ENCODE data around the gene KIAA0513.
A peak's percentile ranks its signal among the peaks of the same experiment; 100 is the strongest.
"Not testable (repeated sequence)": the region's sequence is repeated elsewhere in the genome, so short reads cannot be mapped to it uniquely, and the experiment has no call there.

Gene KIAA0513

DNA sequence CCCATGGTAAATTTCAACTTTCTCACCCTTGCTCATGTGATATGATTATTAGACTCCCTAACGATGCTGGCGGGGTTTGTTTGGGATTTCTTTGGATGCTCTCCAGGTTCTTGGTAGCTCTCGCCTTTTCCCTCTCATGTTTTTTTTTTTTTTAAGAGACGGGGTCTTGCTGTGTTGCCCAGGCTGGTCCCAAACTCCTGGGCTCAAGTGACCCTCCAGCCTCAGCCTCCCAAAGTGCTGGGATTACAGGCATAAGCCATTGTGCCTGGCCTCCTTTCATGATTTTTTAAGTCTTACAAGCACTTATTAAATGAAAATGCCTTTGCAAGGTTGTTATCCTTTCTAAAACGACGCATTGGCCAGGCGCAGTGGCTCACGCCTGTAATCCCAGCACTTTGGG, 24.1 kb downstream of the KIAA0513 start:
- no peak for DNase-seq

- no peak for DNase-seq
Measured at GRCh38 chr16:85052536-85052935, 24.9 kb downstream of the KIAA0513 start.

DNA sequence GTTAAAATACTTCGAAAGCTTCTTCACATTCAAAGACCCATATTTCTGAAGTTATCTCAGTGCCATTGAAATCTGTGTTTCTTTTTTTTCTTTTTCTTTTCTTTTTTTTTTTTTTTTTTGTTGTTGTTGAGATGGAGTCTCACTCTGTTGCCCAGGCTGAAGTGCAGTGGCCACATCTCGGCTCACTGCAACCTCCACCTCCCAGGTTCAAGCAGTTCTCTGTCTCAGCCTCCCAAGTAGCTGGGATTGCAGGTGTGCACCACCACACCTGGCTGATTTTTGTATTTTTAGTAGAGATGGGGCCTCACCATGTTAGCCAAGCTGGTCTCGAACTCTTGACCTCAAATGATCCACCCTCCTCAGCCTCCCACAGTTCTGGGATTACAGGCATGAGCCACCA, 26.7 kb downstream of the KIAA0513 start:
- DNase-seq, result not testable (repeated sequence)

DNA sequence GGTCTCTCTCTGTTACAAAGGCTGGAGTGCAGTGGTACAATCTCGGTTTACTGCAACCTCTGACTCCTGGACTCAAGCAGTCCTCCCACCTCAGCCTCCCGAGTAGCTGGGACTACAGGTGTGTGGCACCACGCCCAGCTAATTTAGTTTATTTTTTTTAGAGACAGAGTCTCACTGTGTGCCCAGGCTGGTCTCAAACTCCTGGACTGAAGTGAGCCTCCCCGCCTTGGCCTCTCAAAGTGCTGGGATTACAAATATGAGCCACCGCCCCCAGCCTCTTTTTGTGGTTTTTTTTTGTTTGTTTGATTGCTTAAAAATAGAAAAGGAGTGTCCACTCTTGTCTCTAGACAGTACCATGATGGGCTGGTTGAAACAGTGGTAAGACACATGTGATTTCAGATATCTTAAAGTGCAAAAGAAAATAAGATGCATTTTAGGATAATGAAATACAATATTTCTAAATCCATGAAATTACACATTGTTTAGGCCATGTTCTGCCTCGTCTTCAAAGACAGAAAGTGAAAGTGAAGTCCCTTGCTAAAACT, 27.4 kb downstream of the KIAA0513 start:
- no peak for DNase-seq

GRCh38 chr16:85055493-85056210, 28.1 kb downstream of the KIAA0513 start:
- DNase-seq, result peak; percentile 69

- DNase-seq, result peak; percentile 39
Measured at GRCh38 chr16:85056211-85056748, 28.7 kb downstream of the KIAA0513 start.

- DNase-seq, result no peak
Measured at GRCh38 chr16:85057212-85057889, 29.8 kb downstream of the KIAA0513 start.

DNA sequence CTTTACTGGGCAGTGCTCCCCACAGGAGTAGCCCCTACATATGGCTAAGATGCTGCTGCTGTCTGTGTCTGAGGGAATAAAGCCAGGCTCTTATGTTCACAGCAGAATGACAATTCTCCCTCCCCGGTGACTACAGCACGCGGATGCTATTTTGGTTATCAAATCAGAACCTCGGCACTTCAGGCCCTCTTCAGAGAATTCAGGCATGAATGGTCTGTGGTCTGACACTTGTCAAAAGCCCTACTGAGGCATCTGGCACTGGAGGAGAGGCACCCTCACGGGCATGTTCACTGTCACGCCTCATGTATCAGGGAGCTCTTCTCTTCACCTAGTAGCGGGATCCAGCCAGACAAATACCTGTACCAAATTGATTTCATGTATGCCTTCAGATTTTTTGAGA, 30.4 kb downstream of the KIAA0513 start:
- DNase-seq, result no peak

GRCh38 chr16:85058909-85059308, 31.3 kb downstream of the KIAA0513 start:
- DNase-seq, result no peak

- DNase-seq, result no peak
Measured at GRCh38 chr16:85061566-85061965, 34.0 kb downstream of the KIAA0513 start.

- no peak for DNase-seq
Measured at GRCh38 chr16:85062323-85062722, 34.7 kb downstream of the KIAA0513 start.

GRCh38 chr16:85062845-85063244, 35.2 kb downstream of the KIAA0513 start:
- DNase-seq, result no peak

- DNase-seq, result peak; percentile 30
Measured at GRCh38 chr16:85064186-85064585, 36.6 kb downstream of the KIAA0513 start.

DNA sequence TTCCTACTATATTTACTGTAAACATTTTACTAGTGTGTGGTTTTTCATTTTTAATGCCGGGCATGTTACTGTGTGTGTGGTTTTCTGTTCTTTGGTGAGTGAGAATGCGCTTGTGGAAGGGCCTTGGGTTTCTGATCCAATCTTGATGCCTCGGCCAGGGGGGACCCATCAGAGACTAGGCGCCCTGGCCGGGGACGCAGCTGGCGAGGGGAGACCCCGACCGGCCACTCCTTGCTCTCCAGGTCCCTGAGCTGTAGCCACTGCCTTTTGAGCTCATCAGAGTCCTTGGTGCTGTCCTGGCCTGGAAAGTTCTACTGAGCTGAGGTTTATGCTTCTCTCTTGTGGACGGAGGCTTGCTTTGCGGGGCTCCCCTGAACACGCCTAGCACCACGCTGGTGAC, 37.5 kb downstream of the KIAA0513 start:
- DNase-seq, result no peak

- DNase-seq, result no peak
Measured at GRCh38 chr16:85066346-85066885, 38.8 kb downstream of the KIAA0513 start.

- DNase-seq, result no peak
Measured at GRCh38 chr16:85067024-85067423, 39.4 kb downstream of the KIAA0513 start.

GRCh38 chr16:85067426-85067825, 39.8 kb downstream of the KIAA0513 start:
- no peak for DNase-seq

GRCh38 chr16:85068746-85069145, 41.2 kb downstream of the KIAA0513 start:
- DNase-seq, result no peak

- DNase-seq, result no peak
Measured at GRCh38 chr16:85069171-85069570, 41.6 kb downstream of the KIAA0513 start.

DNA sequence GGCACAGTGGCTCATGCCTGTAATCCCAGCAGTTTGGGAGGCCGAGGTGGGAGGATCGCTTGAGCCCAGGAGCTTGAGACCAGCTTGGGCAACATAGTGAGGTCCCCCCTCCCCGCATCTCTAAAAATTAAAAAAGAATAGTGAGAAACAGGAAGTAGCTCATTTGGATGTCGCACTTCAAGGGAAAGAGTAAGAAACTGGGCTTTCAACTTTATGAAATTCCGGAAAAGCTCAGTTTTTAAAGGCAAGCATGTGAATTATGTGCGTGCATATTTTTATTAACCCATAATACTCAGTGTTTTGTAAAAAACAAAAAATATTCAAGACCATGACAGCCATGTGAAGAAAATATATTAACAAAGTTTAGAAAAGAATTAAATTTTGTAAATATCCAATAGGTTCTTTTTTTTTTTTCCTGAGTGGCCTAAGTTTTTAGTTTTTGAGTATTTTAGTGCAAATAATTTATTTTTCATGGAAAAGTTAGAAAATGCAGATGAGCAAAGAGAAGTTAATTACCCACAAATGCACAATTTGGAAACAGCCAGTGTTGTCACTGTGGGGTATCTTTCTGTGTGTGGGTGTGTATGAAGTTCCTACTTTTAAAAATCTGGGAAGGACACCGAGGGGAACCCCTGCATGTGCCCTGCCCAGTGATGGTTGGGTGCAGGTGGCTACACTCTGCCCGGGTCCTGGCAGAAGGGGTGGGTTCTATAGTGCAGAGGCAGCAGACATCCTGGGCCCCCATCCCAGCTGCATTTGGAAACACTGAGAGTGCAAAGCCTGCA, 44.7 kb downstream of the KIAA0513 start:
- DNase-seq, result no peak

GRCh38 chr16:85072947-85073346, 45.4 kb downstream of the KIAA0513 start:
- DNase-seq, result peak; percentile 42

DNA sequence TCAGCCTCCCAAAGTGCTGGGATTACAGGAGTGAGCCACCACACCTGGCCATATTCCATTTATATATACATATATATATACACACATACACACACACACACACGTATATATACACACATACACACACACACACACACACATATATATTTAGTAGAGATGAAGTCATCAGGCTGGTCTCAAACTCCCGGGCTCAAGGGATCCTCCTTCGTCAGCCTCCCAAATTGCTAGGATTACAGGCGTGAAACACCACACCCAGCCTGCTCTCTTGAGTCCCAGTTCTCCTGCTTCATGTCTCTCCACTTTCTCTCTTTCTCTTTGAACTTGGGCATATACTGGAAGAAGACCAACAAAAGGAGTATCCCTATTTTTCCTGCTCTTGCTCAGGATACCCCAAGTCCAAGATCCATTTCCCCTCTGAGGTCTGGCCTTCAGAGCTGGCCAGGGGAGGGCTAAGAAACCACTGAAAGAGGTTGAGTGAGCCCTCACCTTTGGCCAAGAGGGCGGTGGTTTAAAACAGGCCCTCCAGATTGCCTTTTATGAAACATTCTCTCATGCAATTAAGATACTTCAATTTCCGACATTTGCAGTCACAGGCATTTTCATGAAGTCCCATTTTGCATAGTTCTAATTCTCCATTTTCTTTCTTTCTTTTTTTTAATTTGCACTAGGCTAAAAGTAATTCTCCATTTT, 46.8 kb downstream of the KIAA0513 start:
- no peak for DNase-seq

Data from fibroblast of skin of right biceps (primary cell).